BE2C (cell line): ENCODE results near the gene SUPT7L.

Experiments
- DNase-seq: peaks from one replicate; pipeline ENCODE4 v3.0.0-alpha.2; 2020
- H3K27me3 ChIP-seq: fragments of 250-450 bp; sonication (Bioruptor Pico); 2 replicates; pipeline ENCODE4 v1.5.1; 2020; ENCODE audit warnings: mild to moderate bottlenecking
- H3K36me3 ChIP-seq: fragments of 250-450 bp; sonication (Bioruptor Pico); 2 replicates; pipeline ENCODE4 v1.5.1; 2020; ENCODE audit warnings: mild to moderate bottlenecking
- H3K4me1 ChIP-seq: fragments of 250-450 bp; sonication (Bioruptor Pico); 2 replicates; pipeline ENCODE4 v1.5.1; 2020
- H3K4me3 ChIP-seq: 2 replicates; pipeline ENCODE4 v1.5.1; 2011; ENCODE audit warnings: low read depth, low read length
- H3K9me3 ChIP-seq: fragments of 250-450 bp; sonication (Bioruptor Pico); 2 replicates; pipeline ENCODE4 v1.5.1; 2020
- TF ChIP-seq, protein P1 (sequence below): IDR thresholded peaks from 2 replicates; pipeline ENCODE4 v1.5.1; 2012; ENCODE audit warnings: mild to moderate bottlenecking, low read depth, low read length

SUPT7L gene

DNA sequence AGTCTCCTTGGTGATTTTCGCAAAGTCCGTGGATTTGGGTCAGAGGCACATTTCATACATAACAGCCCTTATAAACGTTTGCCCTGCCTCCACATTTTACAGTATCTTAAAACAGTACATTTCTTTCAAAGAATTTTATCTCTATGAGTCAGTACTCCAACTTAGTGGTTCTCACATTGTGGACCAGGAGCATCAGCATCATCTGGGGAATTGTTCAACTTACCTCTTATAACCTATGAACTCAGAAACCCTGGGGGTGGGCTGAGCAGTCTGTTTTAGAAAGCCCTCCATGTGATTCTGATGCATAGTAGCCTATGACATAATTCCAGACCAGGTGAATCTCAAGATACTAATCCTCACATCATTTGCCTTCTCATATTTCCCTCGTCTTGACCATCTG lies 12.4 kb downstream of the SUPT7L start:
- TF ChIP-seq, protein P1, sequence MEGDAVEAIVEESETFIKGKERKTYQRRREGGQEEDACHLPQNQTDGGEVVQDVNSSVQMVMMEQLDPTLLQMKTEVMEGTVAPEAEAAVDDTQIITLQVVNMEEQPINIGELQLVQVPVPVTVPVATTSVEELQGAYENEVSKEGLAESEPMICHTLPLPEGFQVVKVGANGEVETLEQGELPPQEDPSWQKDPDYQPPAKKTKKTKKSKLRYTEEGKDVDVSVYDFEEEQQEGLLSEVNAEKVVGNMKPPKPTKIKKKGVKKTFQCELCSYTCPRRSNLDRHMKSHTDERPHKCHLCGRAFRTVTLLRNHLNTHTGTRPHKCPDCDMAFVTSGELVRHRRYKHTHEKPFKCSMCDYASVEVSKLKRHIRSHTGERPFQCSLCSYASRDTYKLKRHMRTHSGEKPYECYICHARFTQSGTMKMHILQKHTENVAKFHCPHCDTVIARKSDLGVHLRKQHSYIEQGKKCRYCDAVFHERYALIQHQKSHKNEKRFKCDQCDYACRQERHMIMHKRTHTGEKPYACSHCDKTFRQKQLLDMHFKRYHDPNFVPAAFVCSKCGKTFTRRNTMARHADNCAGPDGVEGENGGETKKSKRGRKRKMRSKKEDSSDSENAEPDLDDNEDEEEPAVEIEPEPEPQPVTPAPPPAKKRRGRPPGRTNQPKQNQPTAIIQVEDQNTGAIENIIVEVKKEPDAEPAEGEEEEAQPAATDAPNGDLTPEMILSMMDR, result no peak
- H3K36me3 ChIP-seq, result peaks cover 82% of the 10 kb centered on the region
- DNase-seq, result no peak

DNA sequence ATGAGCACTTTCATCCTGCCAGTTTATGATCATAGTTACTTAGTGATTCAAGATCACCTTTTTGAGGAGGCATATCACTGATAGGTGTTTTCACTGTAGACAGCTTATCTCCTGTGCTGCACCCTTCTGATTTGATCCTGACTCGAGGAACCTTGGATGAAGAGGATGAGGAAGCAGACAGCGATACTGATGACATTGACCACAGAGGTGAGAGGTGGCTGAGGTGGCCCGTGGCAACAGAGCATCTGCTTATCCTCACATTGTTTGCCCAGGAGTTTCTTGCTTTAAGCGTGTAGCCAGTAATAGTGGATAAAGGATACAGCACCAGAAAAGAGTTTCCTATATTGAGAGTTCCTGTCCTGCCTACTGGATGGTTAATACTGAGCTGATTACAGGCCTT lies 15.7 kb downstream of the SUPT7L start:
- peaks cover 76% of the 10 kb centered on the region for H3K36me3 ChIP-seq
- H3K4me3 ChIP-seq, result no peak overlapping the region
- no peaks in the 10 kb centered on the region for H3K27me3 ChIP-seq
- H3K9me3 ChIP-seq, result no peaks in the 10 kb centered on the region
- no peaks in the 10 kb centered on the region for H3K4me1 ChIP-seq
- TF ChIP-seq, protein P1, result no peak
- DNase-seq, result no peak

More for the DNA sequence above, 12.4 kb downstream of the SUPT7L start:
- H3K9me3 ChIP-seq, result no peaks in the 10 kb centered on the region
- H3K4me1 ChIP-seq, result no peaks in the 10 kb centered on the region
- no peak overlapping the region for H3K4me3 ChIP-seq
- no peaks in the 10 kb centered on the region for H3K27me3 ChIP-seq

DNA sequence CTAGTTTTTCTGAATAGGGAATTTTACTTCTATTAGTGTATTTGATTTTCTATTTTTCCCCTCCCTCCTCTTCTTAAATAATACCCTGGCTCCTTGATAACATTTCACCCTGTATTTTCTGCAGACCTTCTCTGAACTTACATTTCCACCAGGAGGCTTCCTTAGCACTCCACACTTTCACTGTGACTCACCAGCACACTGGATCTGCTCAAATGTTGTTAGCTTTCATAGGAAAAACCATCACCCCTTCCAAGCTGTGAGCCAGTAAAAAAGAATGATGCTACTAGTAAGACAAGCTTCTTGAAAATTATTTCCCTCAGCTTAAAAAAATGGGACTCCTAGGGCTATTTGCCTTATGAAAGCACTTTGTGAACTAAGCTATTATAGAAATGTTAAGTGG lies 16.1 kb downstream of the SUPT7L start:
- H3K4me3 ChIP-seq, result no peak overlapping the region
- TF ChIP-seq, protein P1, result no peak
- H3K9me3 ChIP-seq, result no peaks in the 10 kb centered on the region
- H3K36me3 ChIP-seq, result peaks cover 76% of the 10 kb centered on the region
- no peaks in the 10 kb centered on the region for H3K4me1 ChIP-seq
- no peak for DNase-seq
- no peaks in the 10 kb centered on the region for H3K27me3 ChIP-seq

DNA sequence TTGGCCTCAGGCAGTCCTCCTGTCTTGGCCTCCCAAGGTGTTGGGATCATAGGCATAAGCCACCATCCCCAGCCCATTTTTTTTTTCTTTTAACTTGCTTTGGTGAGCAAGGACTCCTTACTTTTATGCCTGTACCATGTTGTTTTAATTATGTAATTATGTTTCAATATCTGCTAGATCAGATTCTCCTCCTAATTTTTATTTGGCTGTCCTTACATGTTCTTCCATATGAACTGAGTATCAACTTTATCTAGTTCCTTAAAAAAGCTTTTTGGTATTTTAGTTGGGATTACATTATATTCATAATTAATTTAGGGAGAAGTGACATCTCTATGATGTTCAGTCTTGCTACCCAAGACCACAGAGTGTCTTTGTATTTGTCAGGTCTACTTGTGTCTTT lies 18.2 kb downstream of the SUPT7L start:
- Histone ChIP-seq H3K36me3 (peaks cover 77% of the 10 kb centered on the region), H3K4me3 (no peak overlapping the region)
- TF ChIP-seq, protein P1, result no peak

DNA sequence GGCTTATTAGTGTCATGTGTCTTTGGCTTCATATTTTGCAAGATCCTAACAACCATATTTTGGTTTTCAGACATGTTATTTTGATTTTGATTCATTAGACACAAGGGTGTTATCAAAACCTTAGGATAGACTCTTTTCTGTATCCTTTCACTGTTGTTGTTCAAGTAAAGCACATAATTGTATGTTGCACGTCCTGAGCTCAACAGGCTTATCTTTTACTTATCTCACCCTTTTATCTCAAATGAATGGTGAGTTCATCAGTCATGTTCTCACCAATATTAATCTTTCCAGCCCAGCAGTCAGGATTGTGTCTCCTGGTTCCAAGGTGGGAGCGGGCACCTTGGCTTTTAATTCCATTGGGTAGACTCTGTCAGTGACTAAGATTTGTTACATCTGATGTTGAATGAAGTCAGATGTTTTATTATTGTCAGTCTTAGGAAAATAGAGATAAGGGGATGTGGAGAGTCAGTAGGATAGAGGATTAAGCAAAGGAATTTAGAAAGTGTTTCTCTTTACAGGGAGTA lies 22.6 kb downstream of the SUPT7L start:
- Histone ChIP-seq H3K27me3 (no peaks in the 10 kb centered on the region), H3K4me1 (no peaks in the 10 kb centered on the region), H3K4me3 (no peak overlapping the region), H3K9me3 (no peaks in the 10 kb centered on the region), H3K36me3 (peaks cover 80% of the 10 kb centered on the region)
- no peak for DNase-seq
- TF ChIP-seq, protein P1, result no peak

More for the DNA sequence above, 18.2 kb downstream of the SUPT7L start:
- H3K4me1 ChIP-seq, result no peaks in the 10 kb centered on the region
- no peaks in the 10 kb centered on the region for H3K9me3 ChIP-seq
- no peaks in the 10 kb centered on the region for H3K27me3 ChIP-seq
- DNase-seq, result no peak

DNA sequence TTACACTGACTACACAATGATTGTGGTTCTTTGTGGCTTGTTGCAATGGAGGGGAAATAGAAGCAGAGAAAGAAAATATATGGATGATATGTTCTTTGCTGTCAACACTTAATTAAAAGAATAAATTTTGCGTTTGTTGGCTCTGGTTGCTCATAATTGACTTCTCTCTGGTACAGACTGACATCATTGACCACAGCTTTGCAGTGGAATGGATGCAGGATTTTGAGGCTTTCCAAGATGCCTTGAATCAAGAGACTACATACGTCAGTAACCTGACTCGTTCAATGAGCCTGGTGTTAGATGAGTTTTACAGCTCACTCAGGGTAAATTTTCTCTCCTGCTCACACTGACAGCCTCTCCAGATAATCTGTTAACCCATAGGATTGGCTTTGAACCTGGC lies 24.7 kb downstream of the SUPT7L start:
- TF ChIP-seq, protein P1, result no peak
- peaks cover 88% of the 10 kb centered on the region for H3K36me3 ChIP-seq

More for the DNA sequence above, 24.7 kb downstream of the SUPT7L start:
- no peak for DNase-seq
- Histone ChIP-seq H3K4me3 (no peak overlapping the region), H3K4me1 (no peaks in the 10 kb centered on the region), H3K27me3 (no peaks in the 10 kb centered on the region), H3K9me3 (no peaks in the 10 kb centered on the region)
